ENCODE results near the gene TCEA3. TPM values are rescaled to one million over a fixed set of nuclear protein-coding genes. Genes with fewer than 3 reads are reported as not detected.

The TCEA3 gene
- polyA plus RNA-seq, 1 donor (not counting 4 experiments of a cell fraction or from before 2014, with no cell fraction given): 0.38 TPM

DNA sequence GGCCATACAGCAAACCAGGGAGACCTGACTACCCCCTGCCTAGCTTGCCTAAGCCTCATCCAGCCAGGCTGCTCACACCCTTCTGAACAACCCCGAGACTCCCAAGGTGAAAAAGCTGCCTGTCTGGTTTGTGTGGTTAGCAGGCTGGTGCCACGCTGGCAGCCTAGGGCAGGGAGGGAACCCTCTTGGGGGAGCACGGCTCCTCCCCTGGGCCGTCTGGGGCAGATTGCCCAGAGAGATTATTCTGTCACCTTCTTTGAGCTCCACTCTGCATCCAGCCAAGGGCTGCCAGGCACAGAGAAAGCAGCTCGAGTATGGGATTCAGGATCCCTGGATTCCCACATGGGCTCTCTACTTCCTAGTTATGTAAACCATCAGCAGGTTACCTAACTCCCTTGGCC is 27.5 kb upstream of the TCEA3 start:
- Histone ChIP-seq H2AFZ (ENCODE audit: control insufficient read depth, low read length) (no peak overlapping the region), H3K4me3 (ENCODE audit: control insufficient read depth in 2 of 3, extremely low read depth in 1 of 3, insufficient read depth in 2 of 3, low read depth in 1 of 3, low read length in 3 of 3) (no peak overlapping the region), H3K27ac (ENCODE audit: control insufficient read depth, insufficient read depth, low read length) (no peak overlapping the region), H3K4me1 (ENCODE audit: control insufficient read depth, extremely low read depth, insufficient read depth, low read length) (peaks cover 54% of the 10 kb centered on the region), H3K9me3 (ENCODE audit: control insufficient read depth, low read depth, low read length) (no peaks in the 10 kb centered on the region), H3K4me2 (ENCODE audit: control insufficient read depth, extremely low read depth, insufficient read depth, low read depth, low read length) (peak overlapping the region; percentile 59), H3K9ac (ENCODE audit: control insufficient read depth, extremely low read depth, insufficient read depth, low read length) (no peak overlapping the region), H3K9me1 (ENCODE audit: control insufficient read depth, extremely low read depth, insufficient read depth, low read length) (peaks cover 5% of the 10 kb centered on the region), H3K79me2 (ENCODE audit: control insufficient read depth, insufficient read depth, low read length) (no peaks in the 10 kb centered on the region), H4K20me1 (ENCODE audit: control insufficient read depth, extremely low read depth, insufficient read depth, low read length) (peaks cover 7% of the 10 kb centered on the region), H3K36me3 (ENCODE audit: control insufficient read depth in 2 of 2, extremely low read depth in 1 of 2, insufficient read depth in 2 of 2, low read length in 2 of 2) (peaks cover 0 to 3% of the 10 kb centered on the region in 2 experiments), H3K27me3 (ENCODE audit: control insufficient read depth, extremely low read depth, insufficient read depth, low read length) (peaks cover 35% of the 10 kb centered on the region)
- dilution Hi-C loops (cut with MboI; ENCODE audit: extremely low pct_ligation_motif_present, low sequenced_read_pairs): no loop called here
- peak; percentile 91 for FAIRE-seq
- no peak for TF ChIP-seq EZH2 (IDR thresholded peaks at IDR 0.05; ENCODE audit: low read length)
- TF ChIP-seq, protein P1, sequence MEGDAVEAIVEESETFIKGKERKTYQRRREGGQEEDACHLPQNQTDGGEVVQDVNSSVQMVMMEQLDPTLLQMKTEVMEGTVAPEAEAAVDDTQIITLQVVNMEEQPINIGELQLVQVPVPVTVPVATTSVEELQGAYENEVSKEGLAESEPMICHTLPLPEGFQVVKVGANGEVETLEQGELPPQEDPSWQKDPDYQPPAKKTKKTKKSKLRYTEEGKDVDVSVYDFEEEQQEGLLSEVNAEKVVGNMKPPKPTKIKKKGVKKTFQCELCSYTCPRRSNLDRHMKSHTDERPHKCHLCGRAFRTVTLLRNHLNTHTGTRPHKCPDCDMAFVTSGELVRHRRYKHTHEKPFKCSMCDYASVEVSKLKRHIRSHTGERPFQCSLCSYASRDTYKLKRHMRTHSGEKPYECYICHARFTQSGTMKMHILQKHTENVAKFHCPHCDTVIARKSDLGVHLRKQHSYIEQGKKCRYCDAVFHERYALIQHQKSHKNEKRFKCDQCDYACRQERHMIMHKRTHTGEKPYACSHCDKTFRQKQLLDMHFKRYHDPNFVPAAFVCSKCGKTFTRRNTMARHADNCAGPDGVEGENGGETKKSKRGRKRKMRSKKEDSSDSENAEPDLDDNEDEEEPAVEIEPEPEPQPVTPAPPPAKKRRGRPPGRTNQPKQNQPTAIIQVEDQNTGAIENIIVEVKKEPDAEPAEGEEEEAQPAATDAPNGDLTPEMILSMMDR (optimal IDR thresholded peaks at IDR 0.05 in 1 of 3, IDR thresholded peaks at IDR 0.05 in 1 of 3, conservative IDR thresholded peaks at IDR 0.05 in 1 of 3; ENCODE audit: extremely low read depth in 1 of 3, insufficient read depth in 2 of 3, low read length in 3 of 3): no peak
- peak; percentile 23 for DNase-seq (ENCODE audit: low read depth, low spot score)

DNA sequence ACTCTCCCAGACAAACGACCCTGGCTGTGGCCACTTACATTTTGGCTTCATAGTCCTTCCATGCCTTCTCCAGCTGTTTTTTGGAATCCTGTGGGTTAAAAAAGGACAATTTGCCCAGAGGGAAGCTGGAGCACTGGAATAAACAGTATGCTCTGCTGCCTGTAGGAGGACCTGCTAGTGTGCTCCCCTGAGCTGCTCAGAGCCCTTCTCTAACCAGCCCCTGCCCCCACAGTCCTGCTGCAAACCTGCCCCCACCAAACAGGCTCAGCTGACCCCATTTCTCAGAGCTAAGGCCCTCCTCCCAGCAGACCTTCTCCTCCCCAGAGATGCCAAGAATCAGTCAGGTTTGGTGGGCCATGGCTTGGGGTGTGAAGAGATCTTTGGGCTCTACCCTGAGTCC is 26.9 kb upstream of the TCEA3 start:
- Histone ChIP-seq H3K9me1 (ENCODE audit: control insufficient read depth, extremely low read depth, insufficient read depth, low read length) (peaks cover 5% of the 10 kb centered on the region), H3K27ac (ENCODE audit: control insufficient read depth, insufficient read depth, low read length) (no peak overlapping the region), H4K20me1 (ENCODE audit: control insufficient read depth, extremely low read depth, insufficient read depth, low read length) (peaks cover 7% of the 10 kb centered on the region), H3K4me1 (ENCODE audit: control insufficient read depth, extremely low read depth, insufficient read depth, low read length) (peaks cover 48% of the 10 kb centered on the region), H3K4me2 (ENCODE audit: control insufficient read depth, extremely low read depth, insufficient read depth, low read depth, low read length) (peak overlapping the region; percentile 59), H3K9ac (ENCODE audit: control insufficient read depth, extremely low read depth, insufficient read depth, low read length) (no peak overlapping the region), H3K79me2 (ENCODE audit: control insufficient read depth, insufficient read depth, low read length) (no peaks in the 10 kb centered on the region), H3K4me3 (ENCODE audit: control insufficient read depth in 2 of 3, extremely low read depth in 1 of 3, insufficient read depth in 2 of 3, low read depth in 1 of 3, low read length in 3 of 3) (no peak overlapping the region), H3K9me3 (ENCODE audit: control insufficient read depth, low read depth, low read length) (no peaks in the 10 kb centered on the region), H2AFZ (ENCODE audit: control insufficient read depth, low read length) (no peak overlapping the region), H3K36me3 (ENCODE audit: control insufficient read depth in 2 of 2, extremely low read depth in 1 of 2, insufficient read depth in 2 of 2, low read length in 2 of 2) (peaks cover 0 to 3% of the 10 kb centered on the region in 2 experiments), H3K27me3 (ENCODE audit: control insufficient read depth, extremely low read depth, insufficient read depth, low read length) (peaks cover 35% of the 10 kb centered on the region)
- no peak for FAIRE-seq
- dilution Hi-C loops (cut with MboI; ENCODE audit: extremely low pct_ligation_motif_present, low sequenced_read_pairs): no loop called here
- TF ChIP-seq, protein P1 (optimal IDR thresholded peaks at IDR 0.05 in 1 of 3, IDR thresholded peaks at IDR 0.05 in 1 of 3, conservative IDR thresholded peaks at IDR 0.05 in 1 of 3; ENCODE audit: extremely low read depth in 1 of 3, insufficient read depth in 2 of 3, low read length in 3 of 3): no peak
- TF ChIP-seq EZH2 (IDR thresholded peaks at IDR 0.05; ENCODE audit: low read length): no peak
- DNase-seq (ENCODE audit: low read depth, low spot score): no peak

Measured in keratinocyte (primary cell).